DMS79 (cell line): ENCODE results near the gene VEGFB.
A peak's percentile ranks its signal among the peaks of the same experiment; 100 is the strongest.
"Not testable (repeated sequence)": the region's sequence is repeated elsewhere in the genome, so short reads cannot be mapped to it uniquely, and the experiment has no call there.

Source experiments
- DNase-seq: peaks from one replicate; lab custom pipeline; 2025; lab: John Stamatoyannopoulos, UW

Gene VEGFB

GRCh38 chr11:64232182-64232966 is 2.0 kb upstream of the VEGFB start:
- DNase-seq: no peak

DNA sequence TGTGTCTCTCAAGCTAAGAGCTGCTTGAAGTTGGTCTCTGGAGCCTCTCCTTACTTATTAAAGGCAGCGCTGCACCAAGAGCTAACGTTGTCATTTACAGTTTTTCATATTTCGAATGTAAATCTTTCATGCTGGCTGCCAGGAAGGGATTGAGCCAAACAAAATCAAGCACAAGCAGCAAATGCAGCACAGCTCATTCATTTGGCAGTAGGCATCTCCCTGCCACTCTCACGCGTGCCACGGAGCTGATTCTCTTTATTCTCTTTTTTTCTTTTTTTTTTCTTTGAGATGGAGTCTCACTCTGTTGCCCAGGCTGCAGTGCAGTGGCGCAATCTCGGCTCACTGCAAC is 1.4 kb upstream of the VEGFB start:
- no peak for DNase-seq

GRCh38 chr11:64234647-64235379 is 429 bp downstream of the VEGFB start:
- DNase-seq: no peak

- DNase-seq: no peak
Observed at GRCh38 chr11:64235437-64236161, 1.2 kb downstream of the VEGFB start.

GRCh38 chr11:64237484-64237951 is 3.1 kb downstream of the VEGFB start:
- peak; percentile 90 for DNase-seq

DNA sequence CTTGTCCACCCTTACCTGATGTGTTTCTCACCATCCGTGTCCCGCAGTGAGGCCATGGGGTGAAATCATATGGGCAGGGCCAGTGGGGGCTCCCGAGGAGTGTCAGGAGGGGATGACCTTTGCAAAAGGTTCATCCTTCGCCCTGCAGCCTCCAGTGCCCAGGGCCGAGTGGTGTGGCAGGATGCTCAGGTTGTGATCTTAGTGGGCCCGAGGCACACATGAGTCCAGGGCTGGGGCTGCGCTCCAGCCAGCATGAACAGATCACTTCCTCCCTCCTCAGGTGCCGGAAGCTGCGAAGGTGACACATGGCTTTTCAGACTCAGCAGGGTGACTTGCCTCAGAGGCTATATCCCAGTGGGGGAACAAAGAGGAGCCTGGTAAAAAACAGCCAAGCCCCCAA is 3.7 kb downstream of the VEGFB start:
- no peak for DNase-seq

GRCh38 chr11:64238999-64239398 is 4.6 kb downstream of the VEGFB start:
- no peak for DNase-seq

- DNase-seq: no peak
Observed at GRCh38 chr11:64239662-64240434, 5.5 kb downstream of the VEGFB start.

DNA sequence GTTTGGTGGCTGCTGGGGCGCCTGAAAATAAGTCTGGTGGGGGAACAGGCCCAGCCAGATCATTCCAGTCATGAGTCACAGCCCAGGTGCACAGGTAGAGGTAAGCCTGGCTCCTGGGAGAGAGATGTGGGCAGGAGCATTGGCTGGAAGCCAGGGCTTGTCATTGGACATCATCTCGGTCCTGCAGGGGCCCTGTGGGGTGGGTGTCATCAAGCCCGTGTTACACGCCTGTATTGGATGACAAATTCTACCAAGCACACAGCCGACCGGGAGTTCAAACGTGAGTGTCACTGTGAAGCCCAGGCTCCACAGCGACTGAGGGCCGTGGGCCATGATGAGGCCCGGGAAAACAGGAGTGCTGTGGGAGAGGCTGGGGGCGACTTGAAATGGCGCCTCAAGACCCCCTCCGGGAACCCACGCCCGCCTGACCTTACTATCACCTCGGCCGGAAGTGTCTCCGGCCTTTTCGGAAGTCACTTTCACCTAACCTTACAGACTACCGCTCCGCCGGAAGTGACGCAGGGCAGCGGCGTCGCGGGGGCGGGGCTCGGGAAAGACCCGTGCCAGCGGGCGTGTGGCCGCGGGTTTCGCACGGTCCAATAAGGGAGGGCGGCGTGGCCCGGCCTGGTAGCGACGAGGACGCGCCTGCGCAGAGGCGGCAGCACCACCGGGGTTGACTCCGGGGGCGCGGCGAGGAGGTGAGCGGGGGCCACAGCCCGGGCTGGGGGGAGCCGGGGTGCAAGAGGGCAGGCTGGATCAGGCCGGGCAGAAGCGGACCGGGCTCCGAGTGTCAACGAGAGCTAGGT is 6.3 kb downstream of the VEGFB start, which contains the start of gene FKBP2:
Gene FKBP2 (plus strand): TSS at position 661 of the 806 bp plus-strand sequence. CDS start 1,293 bp downstream, outside the sequence.
- peak; percentile 89 for DNase-seq

DNA sequence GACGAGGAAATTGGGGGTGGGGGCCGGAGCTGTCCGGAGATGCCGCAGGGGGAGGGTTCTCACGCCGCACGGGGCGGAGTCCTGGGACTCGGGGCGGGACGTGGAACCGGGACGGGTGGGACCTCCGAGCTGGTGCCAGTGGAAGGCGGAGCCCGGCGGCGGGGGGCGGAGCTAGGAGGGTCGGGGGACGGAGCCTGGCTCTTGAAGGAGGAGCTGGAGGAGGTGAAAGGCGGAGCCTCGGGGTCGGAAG is 6.8 kb downstream of the VEGFB start:
- peak; percentile 91 for DNase-seq

GRCh38 chr11:64241491-64242374 is 7.3 kb downstream of the VEGFB start:
- DNase-seq: no peak

DNA sequence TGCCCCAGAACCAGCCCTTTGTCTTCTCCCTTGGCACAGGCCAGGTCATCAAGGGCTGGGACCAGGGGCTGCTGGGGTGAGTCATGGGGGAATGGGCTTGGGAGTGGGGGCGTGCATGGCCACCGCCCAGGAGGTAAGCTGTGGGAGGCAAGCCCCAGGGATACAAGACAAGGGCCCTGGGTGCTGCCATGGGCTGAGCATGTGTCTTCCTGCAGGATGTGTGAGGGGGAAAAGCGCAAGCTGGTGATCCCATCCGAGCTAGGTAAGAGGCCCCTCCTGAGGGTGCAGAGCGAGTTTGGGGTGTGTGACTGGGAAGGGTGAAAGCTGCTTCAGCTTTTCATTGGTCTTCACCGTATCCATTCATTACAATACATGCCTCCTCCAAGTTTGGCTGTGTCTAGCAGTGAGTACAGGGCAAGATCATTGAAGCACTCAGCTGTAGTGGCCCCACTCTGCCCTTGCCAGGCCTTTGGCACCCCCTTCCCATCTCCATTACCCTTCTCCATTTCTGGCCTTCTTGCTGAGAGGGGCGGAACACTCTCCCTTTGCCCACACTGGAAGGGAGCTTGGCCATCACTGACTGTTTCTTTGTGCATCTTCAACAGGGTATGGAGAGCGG is 9.0 kb downstream of the VEGFB start:
- DNase-seq: no peak

DNA sequence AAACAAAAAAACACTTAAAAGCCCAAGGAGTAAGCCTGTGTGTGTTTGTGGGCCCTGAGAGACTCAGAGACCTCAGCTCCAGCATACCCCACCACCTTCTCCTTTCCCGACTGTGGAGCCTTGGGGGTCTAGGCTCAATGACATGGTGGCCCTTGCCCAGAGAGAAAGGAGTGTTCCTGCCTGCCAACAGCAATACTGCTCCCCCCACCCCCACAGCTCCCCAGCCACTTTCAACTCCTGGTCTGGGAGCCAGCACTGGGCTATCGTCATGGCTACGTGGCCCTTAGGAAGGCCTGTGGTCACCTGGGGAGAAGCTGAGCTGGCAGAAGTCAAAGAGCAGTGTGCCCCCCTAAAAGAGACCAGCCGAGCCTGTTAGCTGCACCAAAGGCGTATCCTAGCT is 9.7 kb downstream of the VEGFB start:
- no peak for DNase-seq

DNA sequence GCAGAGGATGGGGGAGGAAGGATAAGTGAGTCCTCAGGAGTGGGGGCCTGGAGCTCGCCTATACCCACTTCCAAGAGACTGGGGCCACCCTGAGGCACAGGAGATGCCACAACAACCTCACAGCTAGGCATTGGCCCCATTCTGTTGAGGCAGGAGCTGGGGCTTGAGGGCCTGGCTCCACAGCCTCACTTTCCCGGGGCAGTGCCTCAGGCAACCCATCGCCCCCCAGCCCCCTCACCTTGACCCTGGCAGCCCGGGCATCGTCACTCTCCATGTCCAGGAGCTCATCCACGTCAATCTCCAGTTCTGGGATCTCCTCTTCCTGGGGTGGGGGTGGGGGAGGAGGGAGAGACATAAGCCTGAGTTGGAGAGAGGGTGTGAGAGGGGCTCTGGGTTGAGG is 10.6 kb downstream of the VEGFB start:
- DNase-seq: no peak

GRCh38 chr11:64245401-64245796 is 11.0 kb downstream of the VEGFB start:
- DNase-seq: no peak

DNA sequence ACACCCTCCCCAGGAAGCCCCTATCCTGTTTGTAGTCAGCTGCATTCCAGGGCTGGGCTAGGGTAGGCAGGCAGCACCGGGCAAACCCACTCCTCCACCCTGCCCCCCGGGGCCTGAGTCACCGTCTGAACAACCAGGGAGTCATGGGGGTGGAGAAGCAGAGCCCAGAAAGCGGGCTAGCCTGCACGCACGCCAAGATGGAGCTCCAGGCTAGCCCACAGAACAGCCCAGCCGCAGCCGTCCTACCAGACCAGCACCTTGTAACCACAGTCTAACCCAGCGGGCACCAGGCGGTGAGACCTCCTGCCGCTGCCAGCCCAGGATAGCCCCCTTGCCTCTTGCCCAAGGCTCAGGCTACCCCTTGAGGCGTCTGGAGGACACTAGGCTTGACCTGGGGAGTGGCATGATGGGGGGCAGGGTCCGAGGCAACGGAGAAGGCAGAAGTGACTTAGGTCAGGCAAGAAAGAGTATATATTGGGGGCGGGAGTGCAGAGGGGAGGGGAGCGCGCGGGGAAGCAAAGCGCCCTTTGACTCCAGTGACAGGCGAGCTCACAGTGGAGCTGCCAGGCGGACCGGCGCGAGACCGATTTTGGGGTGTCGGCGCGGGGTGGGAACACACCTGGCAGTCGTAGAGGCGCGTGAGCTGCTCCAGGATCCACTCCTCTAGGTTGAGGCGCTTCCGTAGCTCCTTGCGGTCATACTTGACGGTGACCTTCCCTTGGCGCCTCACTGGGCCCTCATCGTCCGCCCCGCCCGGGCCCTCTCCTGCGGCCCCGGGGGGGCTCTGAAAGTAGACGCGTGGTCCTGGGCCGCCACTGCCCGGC is 11.6 kb downstream of the VEGFB start:
- peak; percentile 30 for DNase-seq

DNA sequence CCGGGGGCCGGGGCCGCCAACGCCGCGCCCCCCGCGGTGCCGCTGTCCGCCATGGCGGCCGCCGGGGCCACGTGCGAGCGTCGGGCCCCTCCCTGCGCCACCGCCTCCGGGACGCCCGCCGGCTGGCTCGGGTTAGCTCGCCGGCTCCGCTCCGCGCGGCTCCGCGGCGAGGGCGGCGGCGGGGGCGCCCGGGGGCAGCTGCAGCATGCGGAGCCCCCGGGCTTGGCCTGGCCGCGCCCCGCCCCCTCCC is 12.2 kb downstream of the VEGFB start:
- DNase-seq: not testable (repeated sequence)

GRCh38 chr11:64246871-64247728 is 12.7 kb downstream of the VEGFB start, which contains the start of gene PPP1R14B:
PPP1R14B (minus strand) TSS chr11:64246943; CDS start chr11:64246673, 270 bp downstream.
- peak; percentile 76 for DNase-seq
